ENCODE measurements around the gene KIRREL3. TPM values are rescaled to one million over a fixed set of nuclear protein-coding genes. Genes with fewer than 3 reads are reported as not detected.

The KIRREL3 gene
- total and polyA plus RNA-seq, 5 donors from 2014 or later, result not detected

DNA sequence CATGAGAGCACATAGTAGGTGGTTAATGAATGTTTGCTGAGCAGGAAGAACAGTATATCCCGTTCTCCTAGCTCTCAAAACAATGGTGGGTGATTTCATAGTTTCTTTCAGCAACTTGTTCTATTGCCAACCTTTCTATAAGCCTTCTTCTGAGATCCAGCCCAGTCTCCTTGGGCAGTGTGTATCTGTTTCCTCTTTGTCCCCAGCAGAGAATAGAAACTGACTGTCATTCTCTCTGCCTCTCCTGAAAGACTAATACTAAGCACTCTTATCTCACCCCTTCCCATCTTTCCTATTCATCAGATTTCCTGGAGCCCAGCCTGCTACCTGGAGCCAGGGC, 372.1 kb downstream of the KIRREL3 start:
- H3K36me3 ChIP-seq (ENCODE audit: control insufficient read depth, insufficient read depth, low read length), result no peaks in the 10 kb centered on the region
- Mint-ChIP-seq H3K4me3 (no peak overlapping the region), H3K4me1 (no peaks in the 10 kb centered on the region), H3K27ac (no peak overlapping the region), H3K27me3 (no peaks in the 10 kb centered on the region), H3K9me3 (peaks cover 0 to 5% (median under 1%) of the 10 kb centered on the region in 7 donors), H3K36me3 (no peaks in the 10 kb centered on the region)
- DNase-seq (no peak), ATAC-seq (ENCODE audit: low read depth in 2 of 2) (no peak)
- no peaks in the 10 kb centered on the region for H3K4me1 ChIP-seq (ENCODE audit: control insufficient read depth, insufficient read depth, low read length, poor library complexity, severe bottlenecking)
- H3K27me3 ChIP-seq (ENCODE audit: control insufficient read depth, insufficient read depth, low read length), result no peaks in the 10 kb centered on the region
- H3K4me3 ChIP-seq (ENCODE audit: low read depth, low read length), result no peak overlapping the region
- no peaks in the 10 kb centered on the region for H3K9me3 ChIP-seq (ENCODE audit: control insufficient read depth in 2 of 2, low read length in 2 of 2)
- H3K27ac ChIP-seq (ENCODE audit: insufficient read depth, low read length, poor library complexity, severe bottlenecking), result no peak overlapping the region

DNA sequence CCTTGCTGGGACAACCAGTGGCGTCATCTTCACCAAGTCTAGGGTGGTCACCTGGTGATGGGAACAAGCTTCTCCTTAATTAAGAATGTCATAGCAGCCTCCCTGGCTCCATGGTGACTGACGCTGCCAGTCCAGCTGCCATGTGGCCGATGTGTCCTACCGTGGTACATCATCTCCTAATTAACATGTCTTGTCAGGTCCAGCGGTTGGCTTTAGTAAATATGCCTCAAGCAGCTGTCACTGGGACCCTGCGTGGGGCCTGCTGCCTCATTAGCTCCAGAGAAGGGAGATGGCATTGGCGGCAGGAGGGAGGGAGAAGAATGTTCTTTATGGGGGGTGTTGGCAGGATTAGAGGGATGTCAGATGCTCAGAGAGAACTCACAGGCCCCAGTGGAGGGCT, 373.1 kb downstream of the KIRREL3 start:
- Histone ChIP-seq H3K27ac (ENCODE audit: insufficient read depth, low read length, poor library complexity, severe bottlenecking) (no peak overlapping the region), H3K9me3 (ENCODE audit: control insufficient read depth in 2 of 2, low read length in 2 of 2) (no peaks in the 10 kb centered on the region), H3K4me3 (ENCODE audit: low read depth, low read length) (no peak overlapping the region), H3K27me3 (ENCODE audit: control insufficient read depth, insufficient read depth, low read length) (no peaks in the 10 kb centered on the region), H3K36me3 (ENCODE audit: control insufficient read depth, insufficient read depth, low read length) (no peaks in the 10 kb centered on the region), H3K4me1 (ENCODE audit: control insufficient read depth, insufficient read depth, low read length, poor library complexity, severe bottlenecking) (no peaks in the 10 kb centered on the region)
- H3K9me3 Mint-ChIP-seq, result peaks cover 0 to 5% (median 0%) of the 10 kb centered on the region in 7 donors
- H3K27ac Mint-ChIP-seq, result no peak overlapping the region
- no peak overlapping the region for H3K4me3 Mint-ChIP-seq
- DNase-seq (no peak), ATAC-seq (ENCODE audit: low read depth in 2 of 2) (no peak)
- H3K36me3 Mint-ChIP-seq, result no peaks in the 10 kb centered on the region
- H3K27me3 Mint-ChIP-seq, result no peaks in the 10 kb centered on the region
- H3K4me1 Mint-ChIP-seq, result no peaks in the 10 kb centered on the region

GRCh38 chr11:126624506-126624905, 376.1 kb downstream of the KIRREL3 start:
- no peaks in the 10 kb centered on the region for H3K4me1 ChIP-seq (ENCODE audit: control insufficient read depth, insufficient read depth, low read length, poor library complexity, severe bottlenecking)
- no peaks in the 10 kb centered on the region for H3K27me3 ChIP-seq (ENCODE audit: control insufficient read depth, insufficient read depth, low read length)
- ATAC-seq (ENCODE audit: low read depth in 2 of 2), result no peak
- H3K9me3 ChIP-seq (ENCODE audit: control insufficient read depth in 2 of 2, low read length in 2 of 2), result no peaks in the 10 kb centered on the region
- H3K4me1 Mint-ChIP-seq, result no peaks in the 10 kb centered on the region
- no peak overlapping the region for H3K4me3 ChIP-seq (ENCODE audit: low read depth, low read length)
- peaks cover 0 to 5% (median 0%) of the 10 kb centered on the region in 7 donors for H3K9me3 Mint-ChIP-seq
- no peaks in the 10 kb centered on the region for H3K27me3 Mint-ChIP-seq
- H3K27ac ChIP-seq (ENCODE audit: insufficient read depth, low read length, poor library complexity, severe bottlenecking), result no peak overlapping the region
- no peak overlapping the region for H3K4me3 Mint-ChIP-seq
- no peak overlapping the region for H3K27ac Mint-ChIP-seq
- H3K36me3 Mint-ChIP-seq, result no peaks in the 10 kb centered on the region
- DNase-seq, result no peak
- no peaks in the 10 kb centered on the region for H3K36me3 ChIP-seq (ENCODE audit: control insufficient read depth, insufficient read depth, low read length)

GRCh38 chr11:126619516-126619915, 381.1 kb downstream of the KIRREL3 start:
- peaks cover 0 to 1% (median 0%) of the 10 kb centered on the region in 7 donors for H3K9me3 Mint-ChIP-seq
- no peaks in the 10 kb centered on the region for H3K9me3 ChIP-seq (ENCODE audit: control insufficient read depth in 2 of 2, low read length in 2 of 2)
- H3K27me3 Mint-ChIP-seq, result peaks cover 8% of the 10 kb centered on the region
- DNase-seq (no peak), ATAC-seq (ENCODE audit: low read depth in 2 of 2) (no peak)
- no peaks in the 10 kb centered on the region for H3K36me3 ChIP-seq (ENCODE audit: control insufficient read depth, insufficient read depth, low read length)
- H3K4me3 Mint-ChIP-seq, result no peak overlapping the region
- no peak overlapping the region for H3K27ac Mint-ChIP-seq
- H3K4me1 Mint-ChIP-seq, result no peaks in the 10 kb centered on the region
- no peaks in the 10 kb centered on the region for H3K36me3 Mint-ChIP-seq
- no peaks in the 10 kb centered on the region for H3K27me3 ChIP-seq (ENCODE audit: control insufficient read depth, insufficient read depth, low read length)
- no peak overlapping the region for H3K27ac ChIP-seq (ENCODE audit: insufficient read depth, low read length, poor library complexity, severe bottlenecking)
- H3K4me1 ChIP-seq (ENCODE audit: control insufficient read depth, insufficient read depth, low read length, poor library complexity, severe bottlenecking), result no peaks in the 10 kb centered on the region
- H3K4me3 ChIP-seq (ENCODE audit: low read depth, low read length), result no peak overlapping the region

DNA sequence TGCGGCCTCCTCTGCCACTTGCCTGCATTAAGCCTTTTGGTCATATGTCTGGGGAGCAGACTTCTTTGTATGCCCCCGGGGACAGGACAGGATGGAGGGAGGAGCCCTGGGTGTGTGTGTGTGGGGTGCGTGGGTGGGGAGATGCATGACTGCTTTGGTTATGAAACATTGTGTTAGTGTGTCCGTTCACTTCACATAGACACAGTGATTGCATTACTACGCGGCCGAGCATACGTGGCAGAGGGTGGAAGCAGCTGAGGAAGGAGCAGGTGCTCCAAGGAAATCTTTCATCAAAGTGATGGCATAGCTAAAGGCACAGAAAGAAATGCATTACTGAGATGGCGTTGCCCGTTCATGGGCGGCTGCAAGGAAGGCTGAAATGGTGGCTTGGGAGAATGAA, 384.7 kb downstream of the KIRREL3 start:
- ATAC-seq (ENCODE audit: low read depth in 2 of 2) (no peak), DNase-seq (no peak)
- Histone ChIP-seq H3K27me3 (ENCODE audit: control insufficient read depth, insufficient read depth, low read length) (no peaks in the 10 kb centered on the region), H3K9me3 (ENCODE audit: control insufficient read depth in 2 of 2, low read length in 2 of 2) (no peaks in the 10 kb centered on the region), H3K27ac (ENCODE audit: insufficient read depth, low read length, poor library complexity, severe bottlenecking) (no peak overlapping the region), H3K4me1 (ENCODE audit: control insufficient read depth, insufficient read depth, low read length, poor library complexity, severe bottlenecking) (no peaks in the 10 kb centered on the region), H3K36me3 (ENCODE audit: control insufficient read depth, insufficient read depth, low read length) (no peaks in the 10 kb centered on the region), H3K4me3 (ENCODE audit: low read depth, low read length) (no peak overlapping the region)
- no peaks in the 10 kb centered on the region for H3K4me1 Mint-ChIP-seq
- no peak overlapping the region for H3K27ac Mint-ChIP-seq
- peaks cover 8% of the 10 kb centered on the region for H3K27me3 Mint-ChIP-seq
- no peak overlapping the region for H3K4me3 Mint-ChIP-seq
- no peaks in the 10 kb centered on the region for H3K36me3 Mint-ChIP-seq
- H3K9me3 Mint-ChIP-seq, result peaks cover 0 to 1% (median 0%) of the 10 kb centered on the region in 7 donors

GRCh38 chr11:126613272-126613671, 387.3 kb downstream of the KIRREL3 start:
- DNase-seq (no peak), ATAC-seq (ENCODE audit: low read depth in 2 of 2) (no peak)
- Histone ChIP-seq H3K27ac (ENCODE audit: insufficient read depth, low read length, poor library complexity, severe bottlenecking) (no peak overlapping the region), H3K36me3 (ENCODE audit: control insufficient read depth, insufficient read depth, low read length) (no peaks in the 10 kb centered on the region), H3K4me3 (ENCODE audit: low read depth, low read length) (no peak overlapping the region), H3K27me3 (ENCODE audit: control insufficient read depth, insufficient read depth, low read length) (no peaks in the 10 kb centered on the region), H3K4me1 (ENCODE audit: control insufficient read depth, insufficient read depth, low read length, poor library complexity, severe bottlenecking) (no peaks in the 10 kb centered on the region), H3K9me3 (ENCODE audit: control insufficient read depth in 2 of 2, low read length in 2 of 2) (no peaks in the 10 kb centered on the region)
- Mint-ChIP-seq H3K9me3 (peaks cover 0 to 1% (median 0%) of the 10 kb centered on the region in 7 donors), H3K27ac (no peak overlapping the region), H3K4me1 (no peaks in the 10 kb centered on the region), H3K4me3 (no peak overlapping the region), H3K36me3 (no peaks in the 10 kb centered on the region), H3K27me3 (peaks cover 8% of the 10 kb centered on the region)

- DNase-seq (no peak), ATAC-seq (ENCODE audit: low read depth in 2 of 2) (no peak)
- Mint-ChIP-seq H3K4me1 (no peaks in the 10 kb centered on the region), H3K4me3 (no peak overlapping the region), H3K9me3 (no peaks in the 10 kb centered on the region), H3K27ac (no peak overlapping the region), H3K27me3 (peaks cover 8% of the 10 kb centered on the region), H3K36me3 (no peaks in the 10 kb centered on the region)
- Histone ChIP-seq H3K27me3 (ENCODE audit: control insufficient read depth, insufficient read depth, low read length) (no peaks in the 10 kb centered on the region), H3K9me3 (ENCODE audit: control insufficient read depth in 2 of 2, low read length in 2 of 2) (no peaks in the 10 kb centered on the region), H3K27ac (ENCODE audit: insufficient read depth, low read length, poor library complexity, severe bottlenecking) (no peak overlapping the region), H3K4me1 (ENCODE audit: control insufficient read depth, insufficient read depth, low read length, poor library complexity, severe bottlenecking) (no peaks in the 10 kb centered on the region), H3K4me3 (ENCODE audit: low read depth, low read length) (no peak overlapping the region), H3K36me3 (ENCODE audit: control insufficient read depth, insufficient read depth, low read length) (no peaks in the 10 kb centered on the region)
Observed at GRCh38 chr11:126612671-126613070, 387.9 kb downstream of the KIRREL3 start.

DNA sequence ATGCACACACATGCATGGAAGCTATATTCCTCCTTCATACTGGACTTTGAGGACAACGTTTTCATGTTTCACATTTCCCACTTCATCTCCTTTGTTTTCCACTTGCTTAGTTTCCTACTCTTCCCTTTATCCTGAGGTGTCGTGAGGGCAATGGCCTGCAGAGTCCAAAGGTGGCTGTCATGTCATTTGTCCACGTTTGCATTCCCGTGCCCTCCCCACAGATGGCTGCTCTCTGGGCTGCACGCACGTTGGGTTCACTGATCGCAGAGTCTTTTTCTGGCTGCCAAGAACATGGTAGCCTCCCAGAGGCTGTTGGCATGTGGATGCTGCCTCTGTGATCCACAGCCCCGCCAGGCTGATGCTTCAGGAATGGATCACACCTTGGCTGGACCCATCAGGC, 389.1 kb downstream of the KIRREL3 start:
- no peak for DNase-seq
- Mint-ChIP-seq H3K4me3 (no peak overlapping the region), H3K27me3 (peaks cover 13% of the 10 kb centered on the region), H3K9me3 (peaks cover 0 to 2% (median 0%) of the 10 kb centered on the region in 7 donors), H3K4me1 (peaks cover 0 to 2% (median 0%) of the 10 kb centered on the region in 4 donors), H3K27ac (no peak overlapping the region), H3K36me3 (no peaks in the 10 kb centered on the region)
- H3K4me3 ChIP-seq (ENCODE audit: low read depth, low read length), result no peak overlapping the region
- H3K36me3 ChIP-seq (ENCODE audit: control insufficient read depth, insufficient read depth, low read length), result no peaks in the 10 kb centered on the region
- H3K27me3 ChIP-seq (ENCODE audit: control insufficient read depth, insufficient read depth, low read length), result no peaks in the 10 kb centered on the region
- H3K9me3 ChIP-seq (ENCODE audit: control insufficient read depth in 2 of 2, low read length in 2 of 2), result no peaks in the 10 kb centered on the region
- no peak for ATAC-seq (ENCODE audit: low read depth in 2 of 2)
- H3K4me1 ChIP-seq (ENCODE audit: control insufficient read depth, insufficient read depth, low read length, poor library complexity, severe bottlenecking), result no peaks in the 10 kb centered on the region
- no peak overlapping the region for H3K27ac ChIP-seq (ENCODE audit: insufficient read depth, low read length, poor library complexity, severe bottlenecking)
